Osteoblast (primary cell): ENCODE measurements around the gene CACNB2. TPM values are rescaled to one million over a fixed set of nuclear protein-coding genes. Genes with fewer than 3 reads are reported as not detected.

Experiments
- DNase-seq: peaks from one replicate; pipeline ENCODE4 v3.0.0; 2011; ENCODE audit warnings: low spot score, mixed read lengths; ENCODE audit not compliant: insufficient read length; ENCODE audit errors: missing footprints
- H2AFZ ChIP-seq: 2 replicates; pipeline ENCODE4 v1.6.0; 2011; ENCODE audit warnings: mild to moderate bottlenecking, low read length
- H3K27ac ChIP-seq: 2 replicates; pipeline ENCODE4 v1.5.1; 2011; ENCODE audit warnings: mild to moderate bottlenecking, low read depth, low read length, moderate library complexity
- H3K27me3 ChIP-seq: 2 replicates; pipeline ENCODE4 v1.6.0; 2012; ENCODE audit warnings: mild to moderate bottlenecking, control low read depth, inconsistent platforms, low read length, moderate library complexity; ENCODE audit not compliant: insufficient read depth
- H3K36me3 ChIP-seq: 2 replicates; pipeline ENCODE4 v1.5.1; 2011; ENCODE audit warnings: mild to moderate bottlenecking, low read length, control low read depth, moderate library complexity; ENCODE audit not compliant: insufficient read depth
- H3K4me1 ChIP-seq: 2 replicates; pipeline ENCODE4 v1.5.1; 2011; ENCODE audit warnings: mild to moderate bottlenecking, low read length, control low read depth, moderate library complexity; ENCODE audit not compliant: insufficient read depth
- H3K4me2 ChIP-seq: 2 replicates; pipeline ENCODE4 v1.6.0; 2011; ENCODE audit warnings: mild to moderate bottlenecking, low read length; ENCODE audit not compliant: insufficient read depth
- H3K4me3 ChIP-seq: fragments of 200-600 bp; sonication (generic); 3 replicates; pipeline ENCODE4 v1.5.1; 2012; ENCODE audit warnings: mild to moderate bottlenecking, low read length, inconsistent platforms; ENCODE audit not compliant: insufficient read depth
- H3K79me2 ChIP-seq: 2 replicates; pipeline ENCODE4 v1.6.0; 2012; ENCODE audit warnings: mild to moderate bottlenecking, low read length, control low read depth, inconsistent platforms; ENCODE audit not compliant: insufficient read depth
- H3K9me3 ChIP-seq: 2 replicates; pipeline ENCODE4 v1.5.1; 2011; ENCODE audit warnings: low read depth, low read length, control low read depth
- H4K20me1 ChIP-seq: 2 replicates; pipeline ENCODE4 v1.6.0; 2012; ENCODE audit warnings: mild to moderate bottlenecking, low read length, control low read depth; ENCODE audit not compliant: insufficient read depth
- total RNA-seq: library from RNA; depleted of rRNA; stranded (reverse); fragments of >200 nt; gene quantifications from 2 replicates; pipeline ENCODE4 v1.2.3, GENCODE V29; 2012
- TF ChIP-seq, protein P1 (sequence below): IDR thresholded peaks from 2 replicates; pipeline ENCODE4 v1.5.1; 2011; ENCODE audit warnings: mild to moderate bottlenecking, low read depth, low read length, moderate library complexity; ENCODE audit errors: extremely low read depth

Gene CACNB2
- total RNA-seq, 1 donor = under 0.01 TPM

DNA sequence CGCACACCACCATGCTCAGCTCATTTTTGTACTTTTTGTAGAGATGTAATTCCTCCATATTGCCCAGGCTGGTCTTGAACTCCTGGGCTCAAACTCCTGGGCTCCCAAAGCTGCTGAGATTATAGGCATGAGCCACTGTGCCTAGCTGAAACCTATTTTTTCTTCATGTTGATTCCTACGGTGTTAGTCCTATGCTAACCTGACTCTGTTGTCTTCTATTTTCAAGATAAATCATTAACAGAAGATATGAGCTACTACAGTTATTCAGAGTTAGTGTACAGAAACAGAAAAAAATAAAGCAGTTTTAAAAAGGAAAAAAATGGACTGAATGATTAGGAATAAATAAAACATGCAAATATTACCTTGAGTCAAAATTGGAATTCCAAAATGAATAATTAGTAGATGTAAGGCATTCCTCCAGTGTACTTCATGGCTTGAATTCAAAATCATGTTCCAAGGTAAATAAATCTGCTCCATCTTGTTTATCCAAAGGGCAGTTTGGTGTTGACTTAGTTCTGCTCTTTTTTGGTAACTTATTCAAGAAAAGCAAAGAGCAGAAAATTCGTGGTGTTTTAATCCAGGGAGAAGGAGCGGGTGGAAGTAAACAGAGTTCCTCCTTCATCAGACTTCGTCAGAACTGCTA, 185.8 kb downstream of the CACNB2 start:
- H3K79me2 ChIP-seq = no peaks in the 10 kb centered on the region
- no peaks in the 10 kb centered on the region for H3K9me3 ChIP-seq
- no peak overlapping the region for H3K4me2 ChIP-seq
- no peak overlapping the region for H3K27ac ChIP-seq
- H3K36me3 ChIP-seq = no peaks in the 10 kb centered on the region
- no peaks in the 10 kb centered on the region for H3K4me1 ChIP-seq
- no peak overlapping the region for H3K4me3 ChIP-seq
- H2AFZ ChIP-seq = no peak overlapping the region
- H4K20me1 ChIP-seq = no peaks in the 10 kb centered on the region
- H3K27me3 ChIP-seq = no peaks in the 10 kb centered on the region
- no peak for DNase-seq
- TF ChIP-seq, protein P1, sequence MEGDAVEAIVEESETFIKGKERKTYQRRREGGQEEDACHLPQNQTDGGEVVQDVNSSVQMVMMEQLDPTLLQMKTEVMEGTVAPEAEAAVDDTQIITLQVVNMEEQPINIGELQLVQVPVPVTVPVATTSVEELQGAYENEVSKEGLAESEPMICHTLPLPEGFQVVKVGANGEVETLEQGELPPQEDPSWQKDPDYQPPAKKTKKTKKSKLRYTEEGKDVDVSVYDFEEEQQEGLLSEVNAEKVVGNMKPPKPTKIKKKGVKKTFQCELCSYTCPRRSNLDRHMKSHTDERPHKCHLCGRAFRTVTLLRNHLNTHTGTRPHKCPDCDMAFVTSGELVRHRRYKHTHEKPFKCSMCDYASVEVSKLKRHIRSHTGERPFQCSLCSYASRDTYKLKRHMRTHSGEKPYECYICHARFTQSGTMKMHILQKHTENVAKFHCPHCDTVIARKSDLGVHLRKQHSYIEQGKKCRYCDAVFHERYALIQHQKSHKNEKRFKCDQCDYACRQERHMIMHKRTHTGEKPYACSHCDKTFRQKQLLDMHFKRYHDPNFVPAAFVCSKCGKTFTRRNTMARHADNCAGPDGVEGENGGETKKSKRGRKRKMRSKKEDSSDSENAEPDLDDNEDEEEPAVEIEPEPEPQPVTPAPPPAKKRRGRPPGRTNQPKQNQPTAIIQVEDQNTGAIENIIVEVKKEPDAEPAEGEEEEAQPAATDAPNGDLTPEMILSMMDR = no peak

DNA sequence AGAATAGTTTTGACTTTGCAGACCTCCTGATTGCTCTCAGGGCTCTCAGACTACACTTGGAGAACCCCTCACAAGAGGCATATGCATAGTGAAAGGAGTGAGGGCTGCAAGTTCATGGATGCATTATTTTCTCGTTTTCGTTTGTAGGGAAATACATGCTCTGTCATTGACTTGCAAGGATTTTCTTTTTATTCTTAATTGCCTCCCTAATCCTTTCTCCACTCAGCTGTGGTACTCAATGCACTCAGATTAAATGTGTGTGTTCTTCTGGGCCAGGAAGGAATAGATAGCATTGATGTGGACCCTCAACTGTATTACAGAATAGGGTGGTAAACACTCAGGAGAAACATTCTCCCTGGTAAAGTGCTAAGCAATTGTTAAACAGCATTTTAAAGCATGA, 188.7 kb downstream of the CACNB2 start:
- no peak overlapping the region for H3K27ac ChIP-seq

DNA sequence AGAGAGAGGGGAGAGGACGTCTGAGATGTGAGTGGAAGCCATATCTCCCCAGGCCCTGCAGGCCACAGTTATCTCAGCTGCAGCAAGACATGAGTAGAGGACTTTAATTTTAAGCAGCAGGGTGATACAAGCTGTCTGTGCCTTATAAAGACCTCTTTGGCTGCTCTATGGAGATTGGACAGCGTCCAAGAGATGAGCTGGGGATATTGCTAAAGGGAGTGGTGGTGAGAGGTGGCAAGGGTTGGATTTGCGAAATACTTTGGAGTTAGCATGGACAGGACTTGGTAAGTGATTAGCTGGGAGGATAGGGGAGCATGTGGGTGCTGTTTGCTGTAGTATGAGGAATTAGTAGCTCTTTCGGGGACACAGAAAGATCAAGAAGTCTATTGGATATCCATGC, 191.8 kb downstream of the CACNB2 start:
- H4K20me1 ChIP-seq = no peaks in the 10 kb centered on the region
- no peak for DNase-seq
- H3K36me3 ChIP-seq = no peaks in the 10 kb centered on the region
- H3K4me1 ChIP-seq = no peaks in the 10 kb centered on the region
- no peak overlapping the region for H2AFZ ChIP-seq
- no peaks in the 10 kb centered on the region for H3K27me3 ChIP-seq
- H3K9me3 ChIP-seq = no peaks in the 10 kb centered on the region
- H3K27ac ChIP-seq = no peak overlapping the region
- TF ChIP-seq, protein P1 = no peak
- no peak overlapping the region for H3K4me2 ChIP-seq
- H3K79me2 ChIP-seq = no peaks in the 10 kb centered on the region
- no peak overlapping the region for H3K4me3 ChIP-seq

More for the DNA sequence above, 188.7 kb downstream of the CACNB2 start:
- Histone ChIP-seq H3K9me3 (no peaks in the 10 kb centered on the region), H4K20me1 (no peaks in the 10 kb centered on the region), H3K4me2 (no peak overlapping the region), H3K4me1 (no peaks in the 10 kb centered on the region), H3K4me3 (no peak overlapping the region), H2AFZ (no peak overlapping the region), H3K36me3 (no peaks in the 10 kb centered on the region), H3K27me3 (no peaks in the 10 kb centered on the region), H3K79me2 (no peaks in the 10 kb centered on the region)
- TF ChIP-seq, protein P1 = no peak
- no peak for DNase-seq

DNA sequence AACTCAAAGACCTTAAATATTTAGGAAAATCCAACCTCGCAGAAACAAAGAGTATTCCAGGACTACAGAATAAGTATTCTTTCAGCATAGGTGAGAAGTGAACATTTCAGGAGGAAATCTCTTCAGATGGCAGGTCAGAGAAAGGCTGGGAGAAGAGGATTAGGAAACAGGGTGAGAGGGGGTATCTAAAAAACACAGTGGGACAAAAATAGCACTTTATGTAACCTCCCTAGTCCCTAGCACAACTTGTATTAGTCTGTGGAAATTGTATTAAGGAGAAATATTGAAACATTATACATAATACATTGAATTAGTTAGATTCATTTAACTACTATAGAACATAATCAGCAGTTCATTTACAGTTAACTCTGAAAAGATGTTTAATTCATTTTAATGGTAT, 192.3 kb downstream of the CACNB2 start:
- Histone ChIP-seq H3K36me3 (no peaks in the 10 kb centered on the region), H4K20me1 (no peaks in the 10 kb centered on the region), H3K27ac (no peak overlapping the region), H2AFZ (no peak overlapping the region), H3K4me1 (no peaks in the 10 kb centered on the region), H3K9me3 (no peaks in the 10 kb centered on the region), H3K27me3 (no peaks in the 10 kb centered on the region), H3K4me2 (no peak overlapping the region), H3K4me3 (no peak overlapping the region), H3K79me2 (no peaks in the 10 kb centered on the region)
- TF ChIP-seq, protein P1 = no peak
- DNase-seq = no peak
